T-helper 2 cell (primary cell): ENCODE data around the gene PPEF1.
A peak's percentile ranks its signal among the peaks of the same experiment; 100 is the strongest.

Experiments used
- DNase-seq, 5 experiments: peaks; one replicate each; pipeline versions ENCODE4 v3.0.0 to v3.0.0-alpha.2; 2012 to 2022
- total RNA-seq, 2 donors: gene quantifications; one replicate each; lab custom pipeline; 2026; lab: John Stamatoyannopoulos, UW

Gene PPEF1, protein sequence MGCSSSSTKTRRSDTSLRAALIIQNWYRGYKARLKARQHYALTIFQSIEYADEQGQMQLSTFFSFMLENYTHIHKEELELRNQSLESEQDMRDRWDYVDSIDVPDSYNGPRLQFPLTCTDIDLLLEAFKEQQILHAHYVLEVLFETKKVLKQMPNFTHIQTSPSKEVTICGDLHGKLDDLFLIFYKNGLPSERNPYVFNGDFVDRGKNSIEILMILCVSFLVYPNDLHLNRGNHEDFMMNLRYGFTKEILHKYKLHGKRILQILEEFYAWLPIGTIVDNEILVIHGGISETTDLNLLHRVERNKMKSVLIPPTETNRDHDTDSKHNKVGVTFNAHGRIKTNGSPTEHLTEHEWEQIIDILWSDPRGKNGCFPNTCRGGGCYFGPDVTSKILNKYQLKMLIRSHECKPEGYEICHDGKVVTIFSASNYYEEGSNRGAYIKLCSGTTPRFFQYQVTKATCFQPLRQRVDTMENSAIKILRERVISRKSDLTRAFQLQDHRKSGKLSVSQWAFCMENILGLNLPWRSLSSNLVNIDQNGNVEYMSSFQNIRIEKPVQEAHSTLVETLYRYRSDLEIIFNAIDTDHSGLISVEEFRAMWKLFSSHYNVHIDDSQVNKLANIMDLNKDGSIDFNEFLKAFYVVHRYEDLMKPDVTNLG
- 0.31 to 0.88 reads per million in 2 donors for total RNA-seq

DNA sequence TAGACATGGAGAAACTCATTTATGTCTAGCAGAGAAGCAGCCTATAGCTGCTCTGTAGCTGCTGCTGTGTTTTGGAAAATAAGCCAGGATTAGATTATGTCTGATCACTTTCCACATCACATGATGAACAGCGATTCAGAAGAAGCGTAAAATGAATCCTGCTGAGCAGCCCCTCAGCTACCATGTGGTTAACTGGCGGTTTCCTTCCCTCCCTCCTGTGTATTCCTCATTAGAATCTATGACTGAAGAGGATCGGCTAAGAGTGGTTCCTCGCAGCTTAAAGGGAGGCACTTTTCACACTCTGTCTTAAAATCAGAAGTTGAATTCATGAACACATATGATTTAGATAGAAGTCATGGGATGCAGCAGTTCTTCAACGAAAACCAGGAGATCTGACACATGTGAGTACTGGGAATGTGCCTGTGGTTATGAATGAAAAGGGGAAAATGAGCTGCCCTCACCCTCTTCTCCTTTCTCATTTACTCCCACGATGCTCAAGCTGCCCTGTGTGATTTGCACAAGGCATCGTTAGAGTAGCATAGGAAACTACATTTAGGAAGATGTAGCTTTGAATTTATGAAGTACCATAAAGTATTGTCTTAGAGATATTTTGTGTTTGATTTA lies at the start of gene PPEF1:
Gene PPEF1, plus strand, starts transcription at position 220 of the 624 bp plus-strand sequence. Its CDS starts 136 bp downstream, at position 356.
- DNase-seq, result no peak

DNA sequence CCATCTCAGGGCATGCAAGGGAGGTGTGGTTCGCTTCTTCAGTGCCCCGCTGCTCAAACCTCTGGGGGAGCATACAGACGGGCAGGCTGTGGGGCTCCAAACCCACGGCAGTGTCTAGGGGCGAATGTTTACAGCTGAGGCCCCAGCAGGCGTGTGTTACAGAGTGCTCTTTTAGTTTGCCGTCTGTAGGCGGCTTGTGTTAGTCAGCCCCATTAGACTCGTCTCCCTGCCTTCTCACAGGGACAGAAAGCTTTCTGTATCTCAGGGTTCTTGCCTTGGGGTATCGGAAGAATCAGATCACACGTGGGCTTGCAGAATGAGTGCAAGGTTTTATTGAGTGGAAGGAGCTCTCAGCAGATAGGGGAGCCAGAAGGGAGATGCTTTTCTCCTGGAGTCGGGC lies 46.2 kb upstream of the PPEF1 start:
- no peak for DNase-seq

DNA sequence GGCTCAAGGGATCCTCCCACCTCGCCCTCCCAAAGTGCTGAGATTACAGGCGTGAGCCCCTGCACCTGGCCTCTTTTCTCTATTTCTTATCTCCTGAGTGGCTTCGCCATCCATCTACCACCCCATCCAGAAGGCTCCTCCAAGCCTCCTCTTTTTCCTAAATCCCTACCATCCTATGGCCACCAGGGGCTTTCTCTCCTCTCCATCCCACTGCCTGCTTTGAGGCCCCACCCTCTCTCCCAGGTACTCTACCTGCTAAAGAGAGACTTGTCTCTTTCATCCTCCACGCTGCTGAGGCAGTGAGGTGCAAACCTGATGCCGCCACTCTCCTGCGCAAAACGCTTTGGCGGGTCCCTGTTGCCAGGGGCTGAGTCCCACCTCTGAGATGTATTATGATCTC lies 42.5 kb upstream of the PPEF1 start:
- no peak for DNase-seq

DNA sequence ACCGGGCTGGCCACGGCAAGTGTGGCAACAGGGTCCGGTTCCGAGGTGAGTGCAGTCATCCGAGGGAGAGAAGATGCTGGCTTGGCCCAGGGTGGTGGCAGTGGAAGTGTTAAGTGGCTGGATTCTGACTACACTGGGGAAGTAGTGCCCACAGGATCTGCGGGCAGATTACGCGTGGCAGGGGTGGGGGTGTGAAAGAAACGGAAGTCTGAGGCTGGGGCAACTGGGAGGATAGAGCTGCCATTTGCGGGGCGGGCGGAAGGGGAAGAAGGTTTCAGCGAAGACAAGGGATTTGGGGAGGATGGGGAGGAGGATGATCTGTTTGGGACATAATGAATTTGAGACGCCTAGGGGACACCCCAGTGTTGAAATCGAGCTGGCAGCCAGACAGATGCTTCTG lies 40.8 kb upstream of the PPEF1 start:
- no peak for DNase-seq

DNA sequence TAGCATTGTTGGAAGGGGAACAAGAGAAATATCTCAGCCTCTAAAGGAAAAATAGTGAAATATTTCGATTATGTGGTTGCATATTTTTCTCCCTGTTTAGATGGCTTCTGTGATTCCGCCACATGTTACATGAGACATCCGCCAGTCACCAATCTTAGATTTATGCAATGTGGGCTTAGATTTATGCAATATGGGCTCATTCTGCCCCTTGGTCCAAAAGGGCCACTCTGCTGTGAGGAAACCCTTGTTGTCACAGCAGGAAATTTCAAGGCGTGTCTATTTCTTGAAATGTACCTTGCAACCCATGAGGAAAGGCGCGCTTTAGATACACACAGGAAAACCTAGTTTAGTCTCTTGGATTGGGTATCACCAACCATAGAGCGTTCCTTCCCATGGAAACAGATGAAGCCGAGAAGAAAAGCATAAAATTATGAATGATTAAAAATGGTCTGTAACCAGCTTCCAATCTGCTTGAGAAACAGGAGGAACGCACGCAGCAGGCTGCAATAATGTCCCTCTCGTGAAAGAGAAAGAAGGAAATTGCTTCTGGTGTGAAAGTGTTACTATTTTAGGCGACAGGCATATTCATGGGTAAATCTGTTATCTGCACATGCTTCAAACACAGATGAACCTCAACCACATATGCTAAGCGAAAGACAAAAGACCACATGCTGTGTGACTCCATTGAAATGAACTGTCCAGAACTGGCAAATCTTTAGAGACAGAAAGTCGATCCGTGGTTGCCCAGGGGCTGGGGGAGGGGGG lies 39.2 kb upstream of the PPEF1 start:
- no peak for DNase-seq

DNA sequence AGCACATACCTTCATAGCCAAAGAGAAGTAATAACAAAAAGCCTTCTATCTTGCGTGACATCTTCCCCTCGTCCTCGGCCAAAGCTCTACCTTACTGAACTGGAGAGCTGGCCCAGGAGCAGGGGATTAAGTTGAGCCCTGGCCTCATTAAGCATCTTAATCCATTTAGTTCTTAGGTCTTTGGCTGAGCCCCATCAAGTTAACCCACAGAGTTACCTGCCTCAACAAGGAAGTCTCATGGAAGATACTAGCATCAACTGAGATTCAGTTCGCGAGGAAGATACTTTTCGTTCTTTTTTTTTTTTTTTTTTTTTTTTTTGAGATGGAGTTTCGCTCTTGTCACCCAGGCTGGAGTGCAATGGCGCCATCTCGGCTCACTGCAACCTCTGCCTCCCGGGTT lies 35.4 kb upstream of the PPEF1 start, which contains the start of gene RS1:
Gene RS1, minus strand, starts transcription at position 101 of the 400 bp plus-strand sequence. Its CDS starts 40 bp downstream, at position 61.
- no peak for DNase-seq

DNA sequence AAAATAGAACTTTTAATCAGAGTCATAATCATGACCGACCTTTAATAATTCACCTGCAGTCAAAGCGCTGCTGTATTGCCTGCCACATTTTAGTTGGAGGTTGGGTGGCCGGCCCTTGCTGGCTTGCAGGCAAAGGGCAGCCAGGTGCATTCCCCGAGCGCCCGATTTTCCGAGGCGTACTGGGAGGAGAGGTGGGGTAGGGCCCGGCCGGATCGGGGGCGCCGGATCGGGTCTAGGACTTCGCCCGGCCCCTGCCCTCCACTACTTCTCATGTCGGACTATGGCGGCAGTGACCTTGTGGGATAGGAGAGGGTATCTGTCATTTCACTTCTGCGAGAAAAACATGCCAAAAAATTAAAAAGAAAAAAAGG lies 33.0 kb upstream of the PPEF1 start:
- DNase-seq, result peak in 1 of 5 experiments; percentile 5

DNA sequence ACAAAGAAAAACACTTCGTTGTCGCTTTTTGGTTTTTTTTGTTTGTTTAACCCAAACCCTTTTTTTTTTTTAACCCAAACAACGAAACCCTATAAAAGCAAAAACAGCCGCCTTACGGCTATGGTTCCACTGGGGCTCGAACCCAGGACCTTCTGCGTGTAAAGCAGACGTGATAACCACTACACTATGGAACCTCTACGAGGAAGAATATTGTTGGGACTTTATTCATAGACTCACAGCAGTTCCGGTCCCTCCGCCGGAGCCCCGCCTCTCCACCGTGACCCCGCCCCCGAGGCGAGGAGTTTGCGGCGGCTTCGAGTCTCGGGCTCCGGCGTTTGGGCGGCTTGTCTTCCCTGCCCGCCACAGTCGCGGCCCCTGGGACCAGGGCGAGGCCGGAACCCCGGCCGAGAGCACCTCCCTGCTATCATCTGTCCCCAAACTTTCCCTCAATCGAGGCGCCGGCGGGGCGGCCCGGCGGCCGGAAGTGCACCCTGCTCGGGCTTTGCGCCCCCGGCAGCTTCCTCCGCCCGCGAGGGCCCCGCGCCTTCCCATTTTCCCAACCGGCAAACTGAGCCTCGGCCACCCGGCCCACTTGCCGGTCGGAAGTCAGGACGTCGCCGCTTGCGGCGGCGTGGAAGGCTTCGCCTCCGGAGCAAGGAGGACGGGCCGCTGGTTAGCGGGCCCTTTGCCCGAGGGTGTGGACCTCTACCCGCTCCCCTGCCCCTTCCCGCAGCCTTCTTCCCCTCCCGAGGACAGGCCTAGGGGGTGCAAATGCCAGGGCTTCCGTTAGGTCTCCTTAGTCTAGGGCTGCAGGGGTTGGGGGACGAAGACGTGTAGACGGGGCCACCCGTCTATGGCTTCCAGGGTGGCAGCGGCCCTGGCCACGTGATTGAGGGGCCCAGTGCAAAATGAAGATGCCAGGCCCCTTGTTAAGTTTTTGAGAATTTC lies 32.4 kb upstream of the PPEF1 start:
- DNase-seq, result peak; percentile 43 to 79 (median 66)

DNA sequence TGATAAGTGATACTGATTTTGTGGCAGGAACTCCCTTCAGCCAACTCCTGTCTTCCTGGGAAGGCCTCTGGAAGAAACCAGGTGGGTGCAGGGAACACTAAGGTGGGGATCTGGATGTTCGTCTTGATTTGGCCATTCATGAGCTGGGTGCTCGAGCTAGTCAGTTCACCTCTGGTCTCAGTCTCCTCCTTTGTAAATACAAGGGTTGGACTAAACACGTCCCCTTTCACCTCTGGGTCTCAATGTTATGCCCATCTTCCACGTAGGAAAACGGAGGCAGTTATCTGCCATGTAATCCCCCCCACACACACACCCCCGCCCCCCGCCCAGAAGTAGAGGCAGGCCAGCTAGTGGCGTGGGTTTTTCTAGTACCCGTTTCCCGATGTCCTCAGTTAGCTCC lies 31.4 kb upstream of the PPEF1 start:
- DNase-seq, result no peak

DNA sequence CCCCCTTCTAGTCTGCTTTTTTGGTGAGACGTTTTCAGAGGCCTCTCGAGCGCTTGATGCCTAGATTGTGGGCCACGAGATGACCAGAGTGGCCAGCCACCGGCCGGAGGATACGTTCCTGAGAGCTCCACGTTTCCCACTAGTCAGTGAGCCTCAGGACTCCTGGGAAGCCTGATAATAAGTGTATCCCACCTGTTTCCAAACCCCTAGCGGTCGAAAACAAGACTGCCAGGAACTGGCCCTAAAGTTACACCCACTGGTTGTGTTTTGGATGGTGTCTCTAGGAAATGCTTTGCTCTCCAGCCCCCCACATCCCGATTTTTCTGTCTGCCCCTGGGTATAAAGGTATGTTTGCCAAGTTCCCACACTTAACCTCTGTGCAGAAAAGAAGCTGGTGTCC lies 31.0 kb upstream of the PPEF1 start:
- DNase-seq, result no peak

DNA sequence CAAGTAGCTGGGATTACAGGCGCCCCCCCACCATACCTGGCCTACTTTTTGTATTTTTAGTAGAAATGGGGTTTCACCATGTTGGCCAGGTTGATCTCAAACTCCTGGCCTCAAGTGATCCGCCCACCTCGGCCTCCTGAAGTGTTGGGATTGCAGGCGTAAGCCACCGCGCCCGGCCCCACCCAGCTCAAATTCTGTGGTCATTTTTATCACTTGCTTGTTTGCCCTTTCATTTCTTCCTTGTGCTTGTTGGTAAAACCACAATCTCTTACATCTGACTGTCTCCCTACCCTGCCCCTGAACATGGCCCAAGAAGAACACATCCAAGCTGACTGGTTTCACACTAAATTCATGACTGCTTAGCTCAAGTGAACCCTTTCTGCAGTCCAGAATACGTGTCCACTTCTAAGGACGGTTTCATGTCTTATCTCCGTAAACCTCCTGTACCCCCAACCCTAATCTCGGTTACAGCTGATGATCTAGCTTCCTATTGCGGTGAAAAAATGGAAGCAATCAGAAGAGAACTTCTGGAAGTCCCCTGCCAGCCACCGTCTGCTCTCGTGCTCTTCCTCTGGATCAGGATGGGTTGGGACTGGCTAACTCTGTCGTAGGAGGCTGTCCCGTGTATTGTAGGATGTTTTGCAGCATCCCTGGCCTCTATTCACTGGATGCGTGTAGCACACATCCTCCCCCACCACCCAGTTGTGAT lies 30.1 kb upstream of the PPEF1 start:
- no peak for DNase-seq

DNA sequence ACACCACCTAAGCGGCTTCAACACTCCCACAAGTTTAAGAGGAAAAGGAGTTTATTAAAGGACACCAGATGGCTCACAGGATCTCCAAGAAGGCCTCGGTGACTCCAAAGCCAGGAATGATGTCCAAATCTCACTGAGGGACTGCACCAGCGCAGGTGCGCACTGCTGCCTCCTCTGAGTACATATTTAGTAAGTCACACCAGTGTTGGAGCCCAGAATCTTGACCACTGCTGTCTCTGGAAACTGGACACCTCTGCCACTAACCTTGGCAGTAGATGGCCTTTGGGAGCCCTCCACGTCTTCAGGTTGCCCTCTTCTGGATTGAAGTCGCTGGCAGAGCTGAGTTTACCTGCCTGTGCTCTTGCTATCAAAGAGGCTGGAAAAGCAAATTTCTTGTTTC lies 25.4 kb upstream of the PPEF1 start:
- no peak for DNase-seq

DNA sequence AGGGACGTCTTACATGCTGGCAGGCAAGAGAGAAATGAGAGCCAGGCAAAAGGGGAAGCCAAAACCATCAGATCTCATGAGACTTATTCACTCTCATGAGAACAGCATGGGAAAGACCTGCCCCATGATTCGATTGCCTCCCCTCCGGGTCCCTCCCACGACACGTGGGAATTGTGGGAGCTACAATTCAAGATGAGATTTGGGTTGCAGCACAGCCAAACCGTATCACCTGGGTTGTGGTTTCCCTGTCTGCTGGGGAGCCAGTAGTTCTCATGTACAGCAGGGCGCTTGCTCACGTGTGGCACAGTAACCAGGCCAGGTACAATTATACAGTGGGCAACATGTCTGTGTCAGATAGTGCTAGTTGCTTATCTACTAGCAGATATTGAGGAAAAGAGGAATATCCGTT lies 24.5 kb upstream of the PPEF1 start:
- DNase-seq, result no peak

DNA sequence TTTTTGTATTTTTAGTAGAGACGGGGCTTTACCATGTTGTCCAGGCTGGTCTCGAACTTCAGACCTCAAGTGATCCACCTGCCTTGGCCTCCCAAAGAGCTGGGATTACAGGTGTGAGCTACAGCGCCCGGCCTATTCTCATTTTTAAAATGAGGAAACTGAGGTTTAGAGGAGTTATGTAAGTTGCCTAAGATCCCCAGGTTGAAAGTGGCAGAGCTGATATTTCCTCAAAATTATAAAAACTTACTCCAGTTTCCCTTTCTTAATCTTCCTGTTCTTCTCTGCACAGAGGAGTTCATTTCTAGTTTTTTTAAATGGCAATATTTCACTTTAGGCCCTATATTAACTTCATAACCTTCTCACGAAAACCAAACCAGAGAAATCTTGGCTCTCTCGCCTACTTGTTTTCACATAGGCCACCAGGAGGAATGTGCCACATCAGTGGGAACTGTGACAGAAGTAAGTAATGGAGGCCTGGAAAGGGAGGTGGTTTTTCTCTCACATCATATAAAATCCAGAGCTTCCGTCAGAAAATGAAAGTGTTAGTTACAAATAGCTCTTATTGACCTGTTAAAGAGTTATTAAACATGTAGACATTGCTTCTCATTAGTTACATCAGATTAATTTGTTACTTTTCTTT lies 19.5 kb upstream of the PPEF1 start:
- DNase-seq, result no peak

DNA sequence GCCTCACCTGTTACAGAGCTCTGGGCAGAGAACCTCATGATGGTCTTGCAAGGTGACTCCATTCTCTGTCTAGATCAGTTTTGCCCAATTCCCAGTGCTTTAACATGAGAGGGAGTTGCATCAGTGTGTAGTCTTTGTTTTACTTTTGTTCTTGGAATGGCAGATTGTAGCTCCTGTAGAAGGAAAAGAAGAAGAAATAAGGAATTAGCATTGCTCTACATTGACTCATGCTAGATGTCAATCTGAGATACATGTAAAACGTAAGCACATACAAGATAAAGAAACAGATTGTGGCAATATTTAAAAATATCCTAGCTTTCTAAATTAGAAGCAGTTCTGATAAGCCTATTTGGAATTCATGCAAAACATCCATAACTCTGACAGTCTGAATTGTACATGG lies 16.0 kb upstream of the PPEF1 start:
- no peak for DNase-seq

DNA sequence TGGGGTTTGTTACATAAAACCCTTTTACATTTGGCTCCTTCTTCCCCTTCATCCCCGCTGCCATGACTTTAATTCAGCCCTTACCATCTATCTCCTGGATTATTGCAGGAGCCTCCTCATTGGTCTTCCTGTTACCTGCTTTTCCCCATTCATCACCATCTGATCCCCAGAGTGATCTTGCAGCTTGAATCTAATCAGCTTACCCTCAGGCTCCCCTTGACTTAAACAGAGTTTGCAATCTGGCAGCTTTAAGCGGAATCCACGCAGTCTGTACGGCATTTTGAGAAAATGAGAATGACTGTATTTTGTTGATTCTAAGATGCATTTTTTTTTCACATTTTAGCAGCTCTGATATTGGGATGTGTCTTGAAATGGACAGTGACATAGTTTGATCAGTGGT lies 14.9 kb upstream of the PPEF1 start:
- no peak for DNase-seq

DNA sequence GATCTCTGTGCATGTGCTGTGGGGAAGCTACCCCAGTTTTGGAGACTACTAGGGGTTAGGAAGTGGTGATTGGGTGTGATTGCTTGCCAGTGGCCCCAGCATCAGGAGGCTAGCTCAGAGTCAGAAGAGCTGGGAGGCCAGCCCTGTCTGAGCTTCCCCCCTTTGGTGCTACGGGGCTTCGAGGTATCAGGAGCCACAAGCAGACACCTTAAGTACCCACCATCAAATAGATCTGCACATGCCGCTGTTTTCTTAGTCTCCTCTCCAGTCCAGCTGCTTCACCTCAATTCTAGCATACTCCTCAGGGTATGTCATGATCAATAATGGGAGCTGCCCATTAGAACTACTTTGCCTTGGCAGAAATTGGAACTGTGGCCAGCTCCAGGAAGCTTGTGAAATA lies 10.8 kb upstream of the PPEF1 start:
- DNase-seq, result no peak

DNA sequence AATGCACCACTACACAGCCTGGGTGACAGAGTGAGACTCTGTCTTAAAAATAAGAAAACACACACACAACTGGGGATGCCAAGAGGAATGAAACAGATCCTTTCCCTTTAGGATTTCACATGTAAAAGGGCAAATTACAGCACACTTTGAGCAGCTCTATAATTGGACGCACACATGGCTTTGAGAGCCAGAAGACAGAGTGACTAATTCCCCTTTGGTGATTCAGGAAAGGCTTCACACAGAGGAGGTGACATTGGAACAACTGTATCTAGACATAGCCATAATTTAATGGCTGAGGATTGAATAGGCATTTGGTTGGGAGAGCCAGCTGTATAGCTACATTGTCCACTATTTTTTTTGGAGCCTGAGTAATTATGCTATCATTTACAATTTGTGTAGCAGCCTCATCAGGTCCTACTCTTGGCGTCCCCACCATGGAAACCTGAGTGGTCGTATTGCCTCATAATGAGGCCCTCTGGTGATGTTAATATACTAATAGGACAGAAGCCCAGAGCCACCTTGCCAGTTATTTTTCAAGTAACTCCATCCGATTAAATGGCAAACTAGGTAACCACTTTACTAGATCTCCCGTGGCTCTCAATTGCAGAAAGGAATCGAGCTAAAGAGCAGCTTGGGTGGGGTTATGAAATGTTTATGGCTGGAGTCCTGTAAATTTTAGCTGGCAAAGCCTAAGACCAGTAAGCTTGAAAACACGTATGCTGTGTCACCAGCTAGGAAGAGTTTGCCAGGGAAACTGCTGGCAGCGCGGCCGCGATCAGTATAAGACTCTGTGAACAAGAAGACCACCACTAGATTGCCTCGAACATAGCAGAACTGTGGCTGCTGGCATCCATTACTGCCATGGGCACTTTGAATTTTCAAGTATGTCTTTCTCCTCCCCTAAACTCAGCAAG lies 8.5 kb upstream of the PPEF1 start:
- no peak for DNase-seq

DNA sequence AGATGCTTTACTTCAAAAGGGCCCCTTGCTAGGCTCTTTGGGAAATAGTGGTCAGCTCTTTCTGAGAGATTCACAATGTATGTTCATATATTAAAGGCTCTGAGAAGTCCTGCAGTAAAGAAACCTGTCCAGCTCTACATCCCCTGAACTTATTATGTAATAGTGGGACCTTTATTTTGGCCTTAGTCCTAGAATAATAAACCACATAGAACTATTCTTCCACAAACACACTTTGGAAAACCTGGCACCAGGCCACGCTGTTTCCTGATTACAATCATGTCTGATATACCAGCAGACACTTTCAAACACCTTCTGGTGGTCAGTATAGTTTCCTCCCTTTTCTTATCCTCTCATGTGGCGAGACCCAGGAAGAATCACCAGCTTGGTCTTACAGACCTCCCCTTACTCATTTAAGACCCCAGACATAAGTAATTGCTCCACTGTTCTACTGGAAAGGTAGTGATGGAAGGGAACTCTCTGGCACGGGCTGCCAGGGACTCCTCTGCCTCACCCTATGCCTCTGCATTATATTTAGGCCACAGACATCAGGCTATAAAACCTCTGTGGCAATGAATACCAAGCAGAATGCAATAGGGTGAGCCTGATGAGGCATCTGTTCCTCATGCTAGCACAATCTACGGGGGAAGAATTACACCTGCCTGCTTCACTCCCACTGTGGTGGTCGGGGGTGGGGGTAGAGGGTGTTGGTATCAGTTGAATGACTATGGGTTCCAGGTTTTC lies 5.7 kb upstream of the PPEF1 start:
- DNase-seq, result no peak
